Measurements from ENCODE around the gene NDOR1.
"Not testable (repeated sequence)": the region's sequence is repeated elsewhere in the genome, so short reads cannot be mapped to it uniquely, and the experiment has no call there.

NDOR1 gene

GRCh38 chr9:137237759-137238726 lies 32.5 kb downstream of the NDOR1 start:
- Histone ChIP-seq H3K4me2 (ENCODE audit: low read length) (no peak overlapping the region), H3K9me2 (ENCODE audit: low read depth, low read length) (no peaks in the 10 kb centered on the region), H4K20me1 (ENCODE audit: insufficient read depth, low read length) (no peaks in the 10 kb centered on the region), H3K4me1 (ENCODE audit: insufficient read depth, low read length, severe bottlenecking) (peaks cover 32% of the 10 kb centered on the region), H3K4me3 (ENCODE audit: low read depth, low read length, poor library complexity, severe bottlenecking) (no peak overlapping the region), H2AFZ (ENCODE audit: low read length) (no peak overlapping the region), H3K36me3 (ENCODE audit: insufficient read depth, low read length) (peaks cover 15% of the 10 kb centered on the region), H3K79me2 (ENCODE audit: insufficient read depth, low read length) (peaks cover 6% of the 10 kb centered on the region; the same call in 1 of the 2 replicates), H3K9ac (ENCODE audit: low read length) (no peak overlapping the region), H3K27ac (ENCODE audit: low read depth, low read length, poor library complexity, severe bottlenecking) (no peak overlapping the region), H3F3A (ENCODE audit: insufficient read depth, low read length) (no peaks in the 10 kb centered on the region), H3K27me3 (ENCODE audit: insufficient read depth, low read length) (0 out of 2 replicates have a peak, but pooled peaks cover 2% of the 10 kb centered on the region), H3K9me3 (ENCODE audit: low read length) (no peaks in the 10 kb centered on the region)
- TF ChIP-seq CTCF (IDR thresholded peaks at IDR 0.05; ENCODE audit: low read length) (no peak), EZH2 (IDR thresholded peaks at IDR 0.05; ENCODE audit: borderline replicate concordance, low read length) (no peak)

GRCh38 chr9:137239541-137240200 lies 34.2 kb downstream of the NDOR1 start:
- not testable (repeated sequence) for H3K9me2 ChIP-seq (ENCODE audit: low read depth, low read length); H3K27me3 ChIP-seq (ENCODE audit: insufficient read depth, low read length); H3F3A ChIP-seq (ENCODE audit: insufficient read depth, low read length); H3K79me2 ChIP-seq (ENCODE audit: insufficient read depth, low read length); H3K9me3 ChIP-seq (ENCODE audit: low read length); H4K20me1 ChIP-seq (ENCODE audit: insufficient read depth, low read length); H2AFZ ChIP-seq (ENCODE audit: low read length)
- Histone ChIP-seq H3K4me2 (ENCODE audit: low read length) (peak overlapping the region; percentile 66), H3K4me1 (ENCODE audit: insufficient read depth, low read length, severe bottlenecking) (peaks cover 38% of the 10 kb centered on the region), H3K4me3 (ENCODE audit: low read depth, low read length, poor library complexity, severe bottlenecking) (peak overlapping the region; percentile 73), H3K27ac (ENCODE audit: low read depth, low read length, poor library complexity, severe bottlenecking) (peak overlapping the region; percentile 67), H3K36me3 (ENCODE audit: insufficient read depth, low read length) (peaks cover 28% of the 10 kb centered on the region), H3K9ac (ENCODE audit: low read length) (peak overlapping the region; percentile 86)

GRCh38 chr9:137240318-137240840 lies 34.9 kb downstream of the NDOR1 start:
- Histone ChIP-seq H3K79me2 (ENCODE audit: insufficient read depth, low read length) (peaks cover 6% of the 10 kb centered on the region; the same call in 1 of the 2 replicates), H3K4me2 (ENCODE audit: low read length) (peak overlapping the region; percentile 66), H3K36me3 (ENCODE audit: insufficient read depth, low read length) (peaks cover 28% of the 10 kb centered on the region), H3K4me1 (ENCODE audit: insufficient read depth, low read length, severe bottlenecking) (peaks cover 38% of the 10 kb centered on the region), H3K9me3 (ENCODE audit: low read length) (no peaks in the 10 kb centered on the region), H3K9ac (ENCODE audit: low read length) (peak overlapping the region; percentile 86), H3K27ac (ENCODE audit: low read depth, low read length, poor library complexity, severe bottlenecking) (peak overlapping the region; percentile 67), H3K9me2 (ENCODE audit: low read depth, low read length) (no peaks in the 10 kb centered on the region), H2AFZ (ENCODE audit: low read length) (no peak overlapping the region), H4K20me1 (ENCODE audit: insufficient read depth, low read length) (no peaks in the 10 kb centered on the region), H3K4me3 (ENCODE audit: low read depth, low read length, poor library complexity, severe bottlenecking) (peak overlapping the region; percentile 73), H3F3A (ENCODE audit: insufficient read depth, low read length) (no peaks in the 10 kb centered on the region), H3K27me3 (ENCODE audit: insufficient read depth, low read length) (0 out of 2 replicates have a peak, but pooled peaks cover 4% of the 10 kb centered on the region)
- no peak; the same call in 1 of the 2 replicates for TF ChIP-seq CTCF (IDR thresholded peaks at IDR 0.05; ENCODE audit: low read length)
- no peak for TF ChIP-seq EZH2 (IDR thresholded peaks at IDR 0.05; ENCODE audit: borderline replicate concordance, low read length)

Data from OCI-LY1 (cell line).